Gastrocnemius medialis (tissue), 4 donors: ENCODE data around the gene PRKN.

ENCODE experiments used
- POLR2A ChIP-seq, 2 donors: fragments of 450-650 bp; IDR thresholded peaks; one replicate each; pipeline ENCODE4 v1.6.1; 2017; ENCODE audit warnings: antibody characterized with exemption in 2 of 2, mild to moderate bottlenecking in 2 of 2, moderate library complexity in 2 of 2
- TF ChIP-seq, protein P1 (sequence below), 5 experiments: fragments of 450-650 bp in 3 of 5; fragments of 200-600 bp in 2 of 5; sonication (generic) in 2 of 5; IDR thresholded peaks in 4 of 5; conservative IDR thresholded peaks in 1 of 5; 1 replicate in 4 of 5; 2 replicates in 1 of 5; pipeline ENCODE4 v1.5.1; 2016 to 2019; ENCODE audit warnings: antibody characterized with exemption in 5 of 5, mild to moderate bottlenecking in 3 of 5, moderate library complexity in 3 of 5

DNA sequence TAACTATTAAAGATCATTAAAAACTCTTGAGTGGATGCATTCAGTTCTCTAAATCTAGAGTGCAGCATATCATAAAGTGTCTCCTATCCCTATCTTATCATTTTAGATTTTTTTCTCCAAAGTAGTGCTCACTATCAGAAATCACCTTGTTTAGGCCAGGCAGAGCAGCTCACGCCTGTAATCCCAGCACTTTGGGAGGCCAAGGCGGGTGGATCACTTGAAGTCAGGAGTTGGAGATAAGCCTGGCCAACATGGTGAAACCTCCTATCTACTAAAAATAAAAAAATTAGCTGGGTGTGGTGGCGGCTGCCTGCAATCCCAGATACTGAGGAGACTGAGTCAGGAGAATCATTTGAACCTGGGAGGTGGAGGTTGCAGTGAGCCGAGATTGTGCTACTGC is 368.9 kb downstream of the PRKN start:
- TF ChIP-seq, protein P1, sequence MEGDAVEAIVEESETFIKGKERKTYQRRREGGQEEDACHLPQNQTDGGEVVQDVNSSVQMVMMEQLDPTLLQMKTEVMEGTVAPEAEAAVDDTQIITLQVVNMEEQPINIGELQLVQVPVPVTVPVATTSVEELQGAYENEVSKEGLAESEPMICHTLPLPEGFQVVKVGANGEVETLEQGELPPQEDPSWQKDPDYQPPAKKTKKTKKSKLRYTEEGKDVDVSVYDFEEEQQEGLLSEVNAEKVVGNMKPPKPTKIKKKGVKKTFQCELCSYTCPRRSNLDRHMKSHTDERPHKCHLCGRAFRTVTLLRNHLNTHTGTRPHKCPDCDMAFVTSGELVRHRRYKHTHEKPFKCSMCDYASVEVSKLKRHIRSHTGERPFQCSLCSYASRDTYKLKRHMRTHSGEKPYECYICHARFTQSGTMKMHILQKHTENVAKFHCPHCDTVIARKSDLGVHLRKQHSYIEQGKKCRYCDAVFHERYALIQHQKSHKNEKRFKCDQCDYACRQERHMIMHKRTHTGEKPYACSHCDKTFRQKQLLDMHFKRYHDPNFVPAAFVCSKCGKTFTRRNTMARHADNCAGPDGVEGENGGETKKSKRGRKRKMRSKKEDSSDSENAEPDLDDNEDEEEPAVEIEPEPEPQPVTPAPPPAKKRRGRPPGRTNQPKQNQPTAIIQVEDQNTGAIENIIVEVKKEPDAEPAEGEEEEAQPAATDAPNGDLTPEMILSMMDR (IDR thresholded peaks at IDR 0.05 in 4 of 5, conservative IDR thresholded peaks at IDR 0.05 in 1 of 5): no peak
- no peak for TF ChIP-seq POLR2A (IDR thresholded peaks at IDR 0.05)
